RWPE1 (cell line): ENCODE results near the gene HTR2A.

Experiments used
- CTCF ChIA-PET: fragments of 350-600 bp; sonication (Branson Sonifier 250); formaldehyde crosslinking; extraction: SDS; loops from one replicate; lab custom pipeline; 2021; lab: Yijun Ruan, JAX
- POLR2A ChIA-PET: fragments of 400-600 bp; formaldehyde crosslinking; extraction: SDS; loops from one replicate; lab custom pipeline; 2020; ENCODE audit warnings: antibody characterized with exemption; ENCODE audit not compliant: low non-redundant PET; lab: Yijun Ruan, JAX
- DNase-seq: peaks from one replicate; pipeline ENCODE4 v3.0.0; 2012; ENCODE audit warnings: low spot score
- H3K27ac ChIP-seq: fragments of 450-650 bp; 2 replicates; pipeline ENCODE4 v1.5.1; 2017
- CTCF ChIP-seq: fragments of 450-650 bp; conservative IDR thresholded peaks from 2 replicates; pipeline ENCODE4 v1.5.1; 2017; ENCODE audit warnings: low read depth, mild to moderate bottlenecking

The HTR2A gene

DNA sequence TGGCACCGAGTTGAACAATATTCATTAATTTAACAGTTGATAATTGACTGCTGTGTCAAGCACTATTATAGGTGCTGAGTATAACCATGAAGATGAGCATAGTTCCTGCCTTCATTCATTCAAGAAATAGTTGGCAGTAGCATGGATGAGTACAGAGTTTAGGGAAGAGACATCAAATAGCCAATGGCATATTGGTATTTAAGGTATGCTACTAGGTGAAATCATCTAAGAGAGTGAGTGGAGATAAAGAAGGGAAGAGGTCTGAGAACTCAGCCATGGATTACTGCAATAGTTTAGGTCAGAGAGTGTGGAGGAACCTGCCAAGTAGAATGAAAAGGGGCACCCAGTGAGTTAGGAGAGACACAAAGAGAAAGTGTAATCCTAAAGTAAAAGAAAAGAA, 4.9 kb upstream of the HTR2A start:
- H3K27ac ChIP-seq = no peak overlapping the region
- no peak for DNase-seq
- POLR2A ChIA-PET = no interaction called here
- no peak for TF ChIP-seq CTCF
- CTCF ChIA-PET = no interaction called here

DNA sequence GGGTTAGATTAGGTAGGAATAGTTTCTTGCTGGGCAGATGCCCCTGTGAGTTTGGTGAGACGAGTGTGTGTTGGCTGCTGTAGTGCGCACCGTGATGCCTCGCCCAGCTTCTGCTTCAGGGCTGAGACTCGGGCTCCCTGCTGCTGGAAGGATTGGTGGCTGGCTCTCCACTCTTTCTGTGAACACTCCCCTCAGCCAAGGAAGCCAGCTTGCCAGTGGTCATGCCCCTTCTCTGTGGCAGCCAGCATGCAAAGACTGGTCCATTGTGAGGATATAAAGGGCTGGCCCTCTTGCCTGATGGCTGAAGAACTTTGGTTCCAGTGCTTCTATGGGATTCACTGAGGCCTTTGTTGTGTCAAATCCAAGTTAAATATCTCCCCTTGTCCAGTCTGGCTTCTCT, 2.9 kb upstream of the HTR2A start:
- no peak for TF ChIP-seq CTCF
- H3K27ac ChIP-seq = no peak overlapping the region
- POLR2A ChIA-PET = no interaction called here
- CTCF ChIA-PET = interaction anchor here (0.6 kb wide), 2 partner anchors 11 to 107 kb away, joined by 3 to 4 read pairs; no protein-coding TSS in a partner anchor
- no peak for DNase-seq

DNA sequence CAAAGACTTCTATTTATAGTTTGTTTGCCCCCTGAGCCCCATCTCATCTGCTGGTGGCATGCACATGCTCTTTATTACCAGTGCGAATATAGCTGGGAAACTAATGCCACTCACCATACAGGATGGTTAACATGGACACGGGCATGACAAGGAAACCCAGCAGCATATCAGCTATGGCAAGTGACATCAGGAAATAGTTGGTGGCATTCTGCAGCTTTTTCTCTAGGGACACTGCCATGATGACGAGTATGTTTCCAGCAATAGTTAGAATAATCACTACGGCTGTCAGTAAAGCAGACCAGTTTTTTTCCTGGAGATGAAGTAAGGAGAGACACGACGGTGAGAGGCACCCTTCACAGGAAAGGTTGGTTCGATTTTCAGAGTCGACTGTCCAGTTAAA, 1.5 kb downstream of the HTR2A start:
- ChIA-PET CTCF (interaction anchor here (0.7 kb wide), 1 partner anchor 99 kb away, joined by 3 read pairs; no protein-coding TSS in a partner anchor), POLR2A (no interaction called here)
- H3K27ac ChIP-seq = no peak overlapping the region
- TF ChIP-seq CTCF = no peak
- DNase-seq = no peak

DNA sequence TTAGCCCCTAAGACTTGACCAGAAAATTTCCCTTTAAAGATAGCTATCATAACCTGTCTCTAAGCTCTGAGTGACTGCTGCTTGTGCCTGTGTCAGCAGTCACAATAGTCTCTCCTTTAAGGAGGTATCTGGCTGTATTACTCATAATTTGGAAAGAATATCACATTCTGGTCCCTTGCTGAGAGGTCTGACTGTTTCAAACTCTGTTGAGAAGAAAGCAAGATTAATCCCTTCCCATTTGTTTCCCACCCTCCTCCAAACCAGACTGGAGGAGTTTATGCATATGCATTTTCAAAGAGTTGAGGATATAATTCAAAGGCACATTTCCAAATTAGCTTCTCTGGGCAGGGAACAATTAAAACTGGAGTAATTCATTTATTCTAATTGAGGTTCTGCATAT, 2.3 kb downstream of the HTR2A start:
- POLR2A ChIA-PET = no interaction called here
- no peak for DNase-seq
- H3K27ac ChIP-seq = no peak overlapping the region
- CTCF ChIA-PET = interaction anchor here (0.5 to 0.6 kb wide), 3 partner anchors 33 to 1789 kb away, joined by 3 to 4 read pairs (median 4); no protein-coding TSS in a partner anchor
- no peak for TF ChIP-seq CTCF

- peak; percentile 90 for TF ChIP-seq CTCF
- no peak overlapping the region for H3K27ac ChIP-seq
- peak; percentile 62 for DNase-seq
- ChIA-PET POLR2A (no interaction called here), CTCF (interaction anchor here (0.6 to 1.0 kb wide), 3 partner anchors 36 to 1789 kb away, joined by 3 to 4 read pairs (median 4); no protein-coding TSS in a partner anchor)
Observed at GRCh38 chr13:46893798-46894560, 2.9 kb downstream of the HTR2A start.

GRCh38 chr13:46893221-46893740, 3.6 kb downstream of the HTR2A start:
- H3K27ac ChIP-seq = no peak overlapping the region
- no peak for DNase-seq
- TF ChIP-seq CTCF = no peak
- CTCF ChIA-PET = interaction anchor here (0.5 to 1.0 kb wide), 2 partner anchors 35 to 864 kb away, joined by 3 to 4 read pairs; no protein-coding TSS in a partner anchor
- POLR2A ChIA-PET = no interaction called here
